Liver (tissue), 9 donors: ENCODE data around the gene SIX3. TPM values are rescaled to one million over a fixed set of nuclear protein-coding genes. Genes with fewer than 3 reads are reported as not detected.

ENCODE experiments used
- DNase-seq: peaks from one replicate; pipeline ENCODE4 v3.0.0-alpha.2; 2017; ENCODE audit warnings: low spot score
- H3K27ac ChIP-seq, 2 donors: one replicate each; pipeline ENCODE4 v1.7.0; 2013; ENCODE audit warnings: inconsistent platforms in 2 of 2, low read length in 2 of 2, control low read depth in 1 of 2, low read depth in 1 of 2, mild to moderate bottlenecking in 1 of 2
- H3K27me3 ChIP-seq, 4 donors: one replicate each; pipeline versions ENCODE4 v1.6.1 to v1.7.0; 2013; ENCODE audit warnings: low read length in 3 of 4, inconsistent platforms in 1 of 4, mild to moderate bottlenecking in 1 of 4, moderate library complexity in 1 of 4; ENCODE audit not compliant: control insufficient read depth in 4 of 4, insufficient read depth in 4 of 4
- H3K36me3 ChIP-seq, 4 donors: one replicate each; pipeline versions ENCODE4 v1.6.1 to v1.7.0; 2013; ENCODE audit warnings: low read length in 3 of 4, mild to moderate bottlenecking in 3 of 4, low read depth in 1 of 4, moderate library complexity in 1 of 4; ENCODE audit not compliant: control insufficient read depth in 4 of 4, insufficient read depth in 3 of 4
- H3K4me1 ChIP-seq, 4 donors: one replicate each; pipeline versions ENCODE4 v1.6.1 to v1.7.0; 2013; ENCODE audit warnings: low read length in 3 of 4, mild to moderate bottlenecking in 3 of 4, moderate library complexity in 1 of 4; ENCODE audit not compliant: control insufficient read depth in 4 of 4, insufficient read depth in 4 of 4
- H3K4me3 ChIP-seq, 3 donors: one replicate each; pipeline versions ENCODE4 v1.6.1 to v1.7.0; 2013; ENCODE audit warnings: low read length in 3 of 3, control low read depth in 1 of 3, low read depth in 1 of 3, mild to moderate bottlenecking in 1 of 3
- H3K9ac ChIP-seq, 2 donors: one replicate each; pipeline ENCODE4 v1.7.0; 2013; ENCODE audit warnings: low read length in 2 of 2, mild to moderate bottlenecking in 2 of 2, moderate library complexity in 2 of 2, control low read depth in 1 of 2, low read depth in 1 of 2
- H3K9me3 ChIP-seq, 4 donors: one replicate each; pipeline versions ENCODE4 v1.6.1 to v1.7.0; 2013; ENCODE audit warnings: low read length in 3 of 4; ENCODE audit not compliant: control insufficient read depth in 4 of 4
- ATF3 ChIP-seq: IDR thresholded peaks from 2 replicates; pipeline ENCODE4 v1.6.1; 2016; ENCODE audit warnings: antibody characterized with exemption
- CTCF ChIP-seq: fragments of 150-350 bp; IDR thresholded peaks from 2 replicates; pipeline ENCODE4 v1.5.1; 2017; ENCODE audit warnings: improper control_type of control experiment, low read depth, low read length; ENCODE audit not compliant: missing input control
- EGR1 ChIP-seq, 2 donors: IDR thresholded peaks; 2 replicates each; pipeline ENCODE4 v1.6.1; 2016 to 2018; ENCODE audit warnings: antibody characterized with exemption in 2 of 2, low read depth in 2 of 2
- FOXA1 ChIP-seq: IDR thresholded peaks from 2 replicates; pipeline ENCODE4 v1.6.1; 2016; ENCODE audit warnings: antibody characterized with exemption
- FOXA2 ChIP-seq: IDR thresholded peaks from 2 replicates; pipeline ENCODE4 v1.6.1; 2016; ENCODE audit warnings: antibody characterized with exemption
- GABPA ChIP-seq, 2 donors: IDR thresholded peaks in 1 of 2; conservative IDR thresholded peaks in 1 of 2; 2 replicates each; pipeline ENCODE4 v1.6.1; 2016; ENCODE audit warnings: antibody characterized with exemption in 2 of 2, mild to moderate bottlenecking in 1 of 2, moderate library complexity in 1 of 2
- HNF4A ChIP-seq, 2 donors: conservative IDR thresholded peaks; 2 replicates each; pipeline ENCODE4 v1.6.1; 2016; ENCODE audit warnings: antibody characterized with exemption in 2 of 2, mild to moderate bottlenecking in 2 of 2
- HNF4G ChIP-seq: IDR thresholded peaks from 2 replicates; pipeline ENCODE4 v1.6.1; 2016; ENCODE audit warnings: antibody characterized with exemption
- JUND ChIP-seq, 2 donors: IDR thresholded peaks; 2 replicates each; pipeline ENCODE4 v1.6.1; 2016; ENCODE audit warnings: antibody characterized with exemption in 2 of 2
- NR2F2 ChIP-seq: IDR thresholded peaks from 2 replicates; pipeline ENCODE4 v1.6.1; 2016; ENCODE audit warnings: antibody characterized with exemption
- RAD21 ChIP-seq, 2 donors: IDR thresholded peaks; 2 replicates each; pipeline ENCODE4 v1.6.1; 2016; ENCODE audit warnings: antibody characterized with exemption in 2 of 2, mild to moderate bottlenecking in 2 of 2
- REST ChIP-seq: IDR thresholded peaks from 2 replicates; pipeline ENCODE4 v1.6.1; 2016; ENCODE audit warnings: antibody characterized with exemption, mild to moderate bottlenecking
- RXRA ChIP-seq, 2 donors: IDR thresholded peaks; 2 replicates each; pipeline ENCODE4 v1.6.1; 2017 to 2018; ENCODE audit warnings: antibody characterized with exemption in 2 of 2, mild to moderate bottlenecking in 1 of 2
- SP1 ChIP-seq: IDR thresholded peaks from 2 replicates; pipeline ENCODE4 v1.6.1; 2018; ENCODE audit warnings: antibody characterized with exemption, mild to moderate bottlenecking
- TAF1 ChIP-seq: conservative IDR thresholded peaks from 2 replicates; pipeline ENCODE4 v1.6.1; 2016; ENCODE audit warnings: antibody characterized with exemption, mild to moderate bottlenecking
- YY1 ChIP-seq: IDR thresholded peaks from 2 replicates; pipeline ENCODE4 v1.6.1; 2016; ENCODE audit warnings: antibody characterized with exemption, mild to moderate bottlenecking
- ZBTB33 ChIP-seq: IDR thresholded peaks from 2 replicates; pipeline ENCODE4 v1.6.1; 2016; ENCODE audit warnings: antibody characterized with exemption
- WGBS: extraction: QIAGEN DNeasy Blood & Tissue Kit; methylation state at CpG from one replicate; pipeline ENCODE4 v1.1.7; 2013; 5-methylcytosine and 5-hydroxymethylcytosine counted together
- polyA plus RNA-seq, 2 donors: library from polyadenylated mRNA; stranded (reverse) in 1 of 2; unstranded in 1 of 2; fragments of 200-250 nt in 1 of 2; fragments of >200 nt in 1 of 2; fragmentation: Nextera tagmentation in 1 of 2; extraction: Ambion mirVana in 1 of 2; gene quantifications; one replicate each; pipeline versions ENCODE4 v1.2.1 to v1.2.3, GENCODE V29; 2013 to 2015
- total RNA-seq, 2 donors: library from RNA; depleted of rRNA; stranded (reverse); fragments of >200 nt; gene quantifications; one replicate each; pipeline ENCODE4 v1.2.3, GENCODE V29; 2014
- donor health status: healthy.
- donor health status: healthy.
- donor health status: healthy.
- donor health status: healthy.
- donor health status: healthy.

SIX3 gene
- total and polyA plus RNA-seq, 4 donors: not detected

GRCh38 chr2:44953499-44953883 lies 12.0 kb downstream of the SIX3 start:
- no peak for TF ChIP-seq EGR1 (IDR thresholded peaks at IDR 0.05; ENCODE audit: low read depth in 2 of 2)
- no peak for TF ChIP-seq JUND (IDR thresholded peaks at IDR 0.05)
- no peak for TF ChIP-seq FOXA1
- no peak for TF ChIP-seq YY1
- no peak for TF ChIP-seq ATF3
- no peak for TF ChIP-seq HNF4G
- TF ChIP-seq CTCF: no peak
- TF ChIP-seq REST: no peak
- TF ChIP-seq RAD21 (IDR thresholded peaks at IDR 0.05): no peak
- TF ChIP-seq HNF4A (conservative IDR thresholded peaks at IDR 0.05): no peak
- no peak for TF ChIP-seq GABPA (IDR thresholded peaks at IDR 0.05 in 1 of 2, conservative IDR thresholded peaks at IDR 0.05 in 1 of 2)
- TF ChIP-seq TAF1: no peak
- no peak for TF ChIP-seq ZBTB33
- TF ChIP-seq NR2F2: no peak
- TF ChIP-seq FOXA2: no peak
- no peak for TF ChIP-seq SP1
- TF ChIP-seq RXRA (IDR thresholded peaks at IDR 0.05): no peak
- H3K9me3 ChIP-seq: no peaks in the 10 kb centered on the region
- no peak for DNase-seq
- H3K27ac ChIP-seq: no peak overlapping the region
- H3K27me3 ChIP-seq: peaks cover 5 to 18% (median 11%) of the 10 kb centered on the region in 4 donors
- H3K4me3 ChIP-seq: no peak overlapping the region
- H3K9ac ChIP-seq: no peak overlapping the region
- H3K4me1 ChIP-seq: peaks cover 12 to 46% (median 33%) of the 10 kb centered on the region in 4 donors
- no peaks in the 10 kb centered on the region for H3K36me3 ChIP-seq
- 18% methylated on average over 8 of the region's 8 CpGs for WGBS

GRCh38 chr2:44954447-44954888 lies 13.0 kb downstream of the SIX3 start:
- Histone ChIP-seq H3K9me3 (no peaks in the 10 kb centered on the region), H3K27me3 (peaks cover 3 to 19% (median 11%) of the 10 kb centered on the region in 4 donors), H3K9ac (no peak overlapping the region), H3K27ac (no peak overlapping the region), H3K36me3 (no peaks in the 10 kb centered on the region), H3K4me3 (peak overlapping the region in 1 of 3 donors; percentile 20), H3K4me1 (peaks cover 12 to 43% (median 32%) of the 10 kb centered on the region in 4 donors)
- TF ChIP-seq GABPA (IDR thresholded peaks at IDR 0.05 in 1 of 2, conservative IDR thresholded peaks at IDR 0.05 in 1 of 2): no peak
- no peak for TF ChIP-seq REST
- no peak for TF ChIP-seq RXRA (IDR thresholded peaks at IDR 0.05)
- TF ChIP-seq TAF1: no peak
- no peak for TF ChIP-seq RAD21 (IDR thresholded peaks at IDR 0.05)
- TF ChIP-seq NR2F2: no peak
- no peak for TF ChIP-seq YY1
- TF ChIP-seq SP1: no peak
- TF ChIP-seq ATF3: no peak
- TF ChIP-seq JUND (IDR thresholded peaks at IDR 0.05): no peak
- TF ChIP-seq HNF4A (conservative IDR thresholded peaks at IDR 0.05): no peak
- no peak for TF ChIP-seq FOXA2
- no peak for TF ChIP-seq EGR1 (IDR thresholded peaks at IDR 0.05; ENCODE audit: low read depth in 2 of 2)
- no peak for DNase-seq
- WGBS: 10% methylated on average over 25 of the region's 25 CpGs
